C4-2B (cell line): ENCODE data around the gene CACNA1G.

Experiments used
- ZFX ChIP-seq: fragments of 450-650 bp; IDR thresholded peaks from 2 replicates; pipeline ENCODE4 v1.6.1; 2017
- TF ChIP-seq, protein P1 (sequence below): fragments of 450-650 bp; conservative IDR thresholded peaks from 2 replicates; pipeline ENCODE4 v1.5.1; 2017; ENCODE audit warnings: mild to moderate bottlenecking

DNA sequence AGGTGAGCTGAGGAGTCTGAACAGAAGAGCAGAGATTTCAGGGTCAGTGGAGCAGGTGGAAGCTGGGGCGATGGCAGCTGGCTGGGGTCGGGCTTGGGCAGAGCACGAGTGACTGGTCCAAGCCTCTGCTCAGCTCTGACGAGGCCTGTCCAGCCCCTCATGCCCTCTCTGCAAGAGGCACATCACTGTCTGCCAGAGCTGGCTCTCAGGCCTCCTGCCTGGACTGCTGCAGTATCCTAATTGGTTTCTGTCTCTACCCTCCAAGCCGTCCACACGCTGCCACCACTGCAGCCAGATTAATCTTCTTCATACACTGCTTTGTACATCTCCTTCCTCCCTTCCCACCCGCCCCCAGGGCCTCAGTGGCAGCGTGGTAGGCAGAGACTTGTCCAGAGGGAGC lies 25.4 kb downstream of the CACNA1G start:
- TF ChIP-seq, protein P1, sequence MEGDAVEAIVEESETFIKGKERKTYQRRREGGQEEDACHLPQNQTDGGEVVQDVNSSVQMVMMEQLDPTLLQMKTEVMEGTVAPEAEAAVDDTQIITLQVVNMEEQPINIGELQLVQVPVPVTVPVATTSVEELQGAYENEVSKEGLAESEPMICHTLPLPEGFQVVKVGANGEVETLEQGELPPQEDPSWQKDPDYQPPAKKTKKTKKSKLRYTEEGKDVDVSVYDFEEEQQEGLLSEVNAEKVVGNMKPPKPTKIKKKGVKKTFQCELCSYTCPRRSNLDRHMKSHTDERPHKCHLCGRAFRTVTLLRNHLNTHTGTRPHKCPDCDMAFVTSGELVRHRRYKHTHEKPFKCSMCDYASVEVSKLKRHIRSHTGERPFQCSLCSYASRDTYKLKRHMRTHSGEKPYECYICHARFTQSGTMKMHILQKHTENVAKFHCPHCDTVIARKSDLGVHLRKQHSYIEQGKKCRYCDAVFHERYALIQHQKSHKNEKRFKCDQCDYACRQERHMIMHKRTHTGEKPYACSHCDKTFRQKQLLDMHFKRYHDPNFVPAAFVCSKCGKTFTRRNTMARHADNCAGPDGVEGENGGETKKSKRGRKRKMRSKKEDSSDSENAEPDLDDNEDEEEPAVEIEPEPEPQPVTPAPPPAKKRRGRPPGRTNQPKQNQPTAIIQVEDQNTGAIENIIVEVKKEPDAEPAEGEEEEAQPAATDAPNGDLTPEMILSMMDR: no peak
- no peak for TF ChIP-seq ZFX
